ENCODE measurements around the gene GINS1.

The GINS1 gene

DNA sequence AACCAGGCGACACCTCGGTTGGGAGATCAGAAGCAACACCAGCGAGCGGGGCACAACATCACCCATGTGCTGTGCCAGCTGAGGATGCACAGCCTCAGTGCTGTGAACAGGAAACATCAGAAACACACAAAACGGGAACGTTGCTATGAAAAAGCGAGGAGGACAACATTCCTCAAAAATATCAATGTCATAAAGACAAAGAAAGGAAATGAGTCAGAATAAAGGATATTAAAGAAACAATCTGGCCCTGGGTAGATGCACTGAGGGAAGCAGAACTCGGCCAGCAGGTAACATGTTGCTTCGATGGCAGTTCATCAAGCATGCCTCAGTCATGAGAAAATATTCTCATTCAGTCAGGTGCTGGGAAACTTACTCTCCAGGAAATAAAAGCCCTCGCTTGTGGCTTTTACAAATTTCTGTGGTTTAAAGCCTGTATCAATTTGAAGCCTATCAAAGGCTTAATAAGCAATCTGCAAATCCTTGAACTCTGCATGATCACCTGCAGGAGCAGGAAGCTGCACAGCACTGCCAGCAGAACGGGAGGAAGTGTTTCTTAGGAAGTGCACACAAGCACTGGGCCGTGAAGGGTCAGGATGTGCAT lies 77.5 kb downstream of the GINS1 start:
- DNase-seq (ENCODE audit: low spot score): no peak
- in situ Hi-C loops (cut with MboI; ENCODE audit: low pct_unique_long_range_greater_than_20kb, low sequenced_read_pairs, unreplicated experiment): no loop called here
- TF ChIP-seq, protein P1, sequence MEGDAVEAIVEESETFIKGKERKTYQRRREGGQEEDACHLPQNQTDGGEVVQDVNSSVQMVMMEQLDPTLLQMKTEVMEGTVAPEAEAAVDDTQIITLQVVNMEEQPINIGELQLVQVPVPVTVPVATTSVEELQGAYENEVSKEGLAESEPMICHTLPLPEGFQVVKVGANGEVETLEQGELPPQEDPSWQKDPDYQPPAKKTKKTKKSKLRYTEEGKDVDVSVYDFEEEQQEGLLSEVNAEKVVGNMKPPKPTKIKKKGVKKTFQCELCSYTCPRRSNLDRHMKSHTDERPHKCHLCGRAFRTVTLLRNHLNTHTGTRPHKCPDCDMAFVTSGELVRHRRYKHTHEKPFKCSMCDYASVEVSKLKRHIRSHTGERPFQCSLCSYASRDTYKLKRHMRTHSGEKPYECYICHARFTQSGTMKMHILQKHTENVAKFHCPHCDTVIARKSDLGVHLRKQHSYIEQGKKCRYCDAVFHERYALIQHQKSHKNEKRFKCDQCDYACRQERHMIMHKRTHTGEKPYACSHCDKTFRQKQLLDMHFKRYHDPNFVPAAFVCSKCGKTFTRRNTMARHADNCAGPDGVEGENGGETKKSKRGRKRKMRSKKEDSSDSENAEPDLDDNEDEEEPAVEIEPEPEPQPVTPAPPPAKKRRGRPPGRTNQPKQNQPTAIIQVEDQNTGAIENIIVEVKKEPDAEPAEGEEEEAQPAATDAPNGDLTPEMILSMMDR (IDR thresholded peaks at IDR 0.05; ENCODE audit: extremely low read depth, insufficient read depth, missing control alignments): no peak

DNA sequence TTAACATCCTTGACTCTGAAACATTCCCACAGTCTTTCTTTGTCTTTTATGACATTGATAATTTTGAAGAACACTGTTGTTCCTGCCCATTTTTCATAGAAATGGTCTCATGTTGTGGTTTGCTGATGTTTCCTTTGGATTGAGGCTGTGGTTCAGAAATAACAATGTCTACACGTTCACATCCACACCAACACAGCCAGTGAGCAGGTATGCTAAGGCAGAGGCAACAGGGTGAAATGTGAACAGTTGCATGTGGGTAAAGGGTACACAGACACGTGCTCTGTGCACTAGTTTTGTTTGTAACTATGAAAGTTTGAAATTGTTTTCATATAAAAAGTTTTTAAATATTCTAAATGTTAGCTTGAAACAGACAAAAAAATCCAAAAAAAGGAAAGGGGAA lies 78.4 kb downstream of the GINS1 start:
- no peak for DNase-seq (ENCODE audit: low spot score)
- TF ChIP-seq, protein P1 (IDR thresholded peaks at IDR 0.05; ENCODE audit: extremely low read depth, insufficient read depth, missing control alignments): no peak
- in situ Hi-C loops (cut with MboI; ENCODE audit: low pct_unique_long_range_greater_than_20kb, low sequenced_read_pairs, unreplicated experiment): no loop called here

DNA sequence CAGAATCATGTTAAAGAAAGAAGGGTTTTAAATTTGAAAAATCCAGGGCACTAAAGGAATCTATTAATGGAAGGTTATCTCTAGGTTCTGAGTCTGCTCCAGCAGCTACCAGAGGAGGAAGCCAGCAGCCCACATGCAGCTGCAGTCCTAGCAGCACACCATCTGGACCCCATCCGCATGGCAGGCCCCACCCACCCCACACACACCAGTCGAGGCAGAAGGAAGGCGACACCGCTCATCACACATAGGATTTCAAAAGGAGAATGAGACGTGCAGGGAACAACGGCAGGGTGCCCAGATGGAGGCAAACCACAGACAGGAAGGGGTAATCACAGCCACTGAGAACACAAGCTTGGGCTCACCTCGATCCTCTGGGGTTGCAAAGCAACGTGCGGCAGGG lies 78.9 kb downstream of the GINS1 start:
- DNase-seq (ENCODE audit: low spot score): no peak
- in situ Hi-C loops (cut with MboI; ENCODE audit: low pct_unique_long_range_greater_than_20kb, low sequenced_read_pairs, unreplicated experiment): no loop called here
- TF ChIP-seq, protein P1 (IDR thresholded peaks at IDR 0.05; ENCODE audit: extremely low read depth, insufficient read depth, missing control alignments): no peak

DNA sequence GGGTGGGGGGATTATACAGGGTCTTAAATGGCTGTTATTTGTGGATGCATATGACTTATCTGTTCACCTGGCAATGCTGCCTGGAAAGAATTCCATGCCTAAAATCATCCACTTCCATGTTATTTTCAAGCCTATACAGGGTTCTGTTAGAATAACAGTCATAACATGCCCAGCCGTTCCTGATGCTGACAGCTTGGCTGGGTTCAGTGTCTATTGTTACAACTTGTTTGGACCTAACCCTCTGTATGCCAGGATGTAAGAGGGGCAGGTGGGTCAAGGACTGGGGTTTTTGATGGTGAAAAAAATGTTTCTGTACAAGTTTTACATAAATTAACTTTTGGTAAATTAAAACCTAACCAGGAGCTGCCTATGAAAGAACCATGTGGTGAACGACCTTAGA lies 79.8 kb downstream of the GINS1 start:
- DNase-seq (ENCODE audit: low spot score): no peak
- TF ChIP-seq, protein P1 (IDR thresholded peaks at IDR 0.05; ENCODE audit: extremely low read depth, insufficient read depth, missing control alignments): no peak
- in situ Hi-C loops (cut with MboI; ENCODE audit: low pct_unique_long_range_greater_than_20kb, low sequenced_read_pairs, unreplicated experiment): no loop called here

DNA sequence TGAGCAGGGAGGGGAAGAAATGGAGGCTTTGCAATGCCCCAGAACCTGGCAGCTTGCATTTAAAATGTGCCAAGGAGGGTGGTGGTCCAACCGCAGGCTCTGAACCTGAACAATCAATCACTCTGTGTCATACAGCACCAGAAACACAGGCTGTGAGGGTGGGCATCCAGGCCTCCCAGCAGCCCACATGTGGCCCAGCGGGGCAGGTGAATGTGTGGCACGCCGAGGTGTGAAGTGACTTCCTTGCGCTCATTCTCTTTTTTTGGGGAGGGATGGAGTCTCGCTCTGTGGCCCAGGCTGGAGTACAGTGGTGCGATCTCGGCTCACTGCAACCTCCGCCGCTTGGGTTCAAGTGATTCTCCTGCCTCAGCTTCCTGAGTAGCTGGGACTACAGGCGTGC lies 80.5 kb downstream of the GINS1 start:
- TF ChIP-seq, protein P1 (IDR thresholded peaks at IDR 0.05; ENCODE audit: extremely low read depth, insufficient read depth, missing control alignments): no peak
- no peak for DNase-seq (ENCODE audit: low spot score)
- in situ Hi-C loops (cut with MboI; ENCODE audit: low pct_unique_long_range_greater_than_20kb, low sequenced_read_pairs, unreplicated experiment): no loop called here

DNA sequence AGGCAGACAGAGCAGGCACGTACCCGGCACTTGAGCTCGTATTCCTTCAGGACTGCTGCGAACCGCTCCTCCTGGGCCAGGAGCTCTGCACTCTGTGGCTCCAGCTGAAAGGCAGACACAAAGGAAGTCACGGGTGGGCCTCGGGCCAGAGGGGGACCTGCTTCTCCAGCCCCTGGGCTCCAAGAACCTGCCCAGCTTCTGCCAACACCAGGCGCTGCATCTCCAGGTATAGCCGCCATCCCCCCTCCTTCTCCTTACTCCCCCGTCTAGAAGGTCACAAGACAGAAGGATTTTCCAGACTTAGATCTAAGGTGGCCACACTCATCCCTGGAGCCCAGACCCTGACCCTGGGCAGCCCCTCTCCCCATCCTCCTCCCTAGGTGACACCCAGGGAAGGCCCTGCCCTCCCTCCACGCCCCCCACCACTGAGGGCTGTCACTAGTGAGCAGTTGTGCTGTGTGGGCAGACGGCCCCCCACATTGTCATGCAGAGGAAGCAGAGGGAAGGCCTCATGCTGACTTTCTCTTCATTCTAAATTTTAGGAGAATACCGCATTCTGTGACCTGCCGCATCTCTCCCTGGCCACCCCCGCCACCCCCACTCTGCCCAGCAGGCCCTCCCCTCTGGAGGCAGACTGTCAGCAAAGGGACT lies 81.9 kb downstream of the GINS1 start:
- no peak for DNase-seq (ENCODE audit: low spot score)
- in situ Hi-C loops (cut with MboI; ENCODE audit: low pct_unique_long_range_greater_than_20kb, low sequenced_read_pairs, unreplicated experiment): no loop called here
- TF ChIP-seq, protein P1 (IDR thresholded peaks at IDR 0.05; ENCODE audit: extremely low read depth, insufficient read depth, missing control alignments): no peak
